Endothelial cell of umbilical vein (primary cell): ENCODE measurements around the gene UBE2E2.

Experiments
- EZH2 ChIP-seq: IDR thresholded peaks from 2 replicates; pipeline ENCODE4 v1.6.1; 2012; ENCODE audit warnings: borderline replicate concordance, low read depth, mild to moderate bottlenecking, moderate library complexity, low read length, inconsistent platforms; ENCODE audit not compliant: severe bottlenecking
- JUN ChIP-seq: IDR thresholded peaks from 2 replicates; pipeline ENCODE4 v1.6.1; 2011; ENCODE audit warnings: borderline replicate concordance, low read depth; ENCODE audit not compliant: insufficient read length, insufficient read depth
- POLR2AphosphoS5 ChIP-seq: IDR thresholded peaks from 2 replicates; pipeline ENCODE4 v1.6.1; 2012; ENCODE audit warnings: low read depth, mild to moderate bottlenecking, control low read depth, low read length, moderate library complexity; ENCODE audit not compliant: insufficient read depth
- TF ChIP-seq, protein P1 (sequence below), 2 donors: IDR thresholded peaks; 1 replicate in 1 of 2; 2 replicates in 1 of 2; pipeline ENCODE4 v1.5.1; 2011; ENCODE audit warnings: low read length in 2 of 2, mild to moderate bottlenecking in 2 of 2, moderate library complexity in 2 of 2, control low read depth in 1 of 2, inconsistent platforms in 1 of 2, low read depth in 1 of 2; ENCODE audit not compliant: insufficient read depth in 1 of 2; ENCODE audit errors: extremely low read depth in 1 of 2

GRCh38 chr3:23399221-23399620 lies 196.1 kb downstream of the UBE2E2 start:
- TF ChIP-seq, protein P1, sequence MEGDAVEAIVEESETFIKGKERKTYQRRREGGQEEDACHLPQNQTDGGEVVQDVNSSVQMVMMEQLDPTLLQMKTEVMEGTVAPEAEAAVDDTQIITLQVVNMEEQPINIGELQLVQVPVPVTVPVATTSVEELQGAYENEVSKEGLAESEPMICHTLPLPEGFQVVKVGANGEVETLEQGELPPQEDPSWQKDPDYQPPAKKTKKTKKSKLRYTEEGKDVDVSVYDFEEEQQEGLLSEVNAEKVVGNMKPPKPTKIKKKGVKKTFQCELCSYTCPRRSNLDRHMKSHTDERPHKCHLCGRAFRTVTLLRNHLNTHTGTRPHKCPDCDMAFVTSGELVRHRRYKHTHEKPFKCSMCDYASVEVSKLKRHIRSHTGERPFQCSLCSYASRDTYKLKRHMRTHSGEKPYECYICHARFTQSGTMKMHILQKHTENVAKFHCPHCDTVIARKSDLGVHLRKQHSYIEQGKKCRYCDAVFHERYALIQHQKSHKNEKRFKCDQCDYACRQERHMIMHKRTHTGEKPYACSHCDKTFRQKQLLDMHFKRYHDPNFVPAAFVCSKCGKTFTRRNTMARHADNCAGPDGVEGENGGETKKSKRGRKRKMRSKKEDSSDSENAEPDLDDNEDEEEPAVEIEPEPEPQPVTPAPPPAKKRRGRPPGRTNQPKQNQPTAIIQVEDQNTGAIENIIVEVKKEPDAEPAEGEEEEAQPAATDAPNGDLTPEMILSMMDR (IDR thresholded peaks at IDR 0.05; ENCODE audit: extremely low read depth in 1 of 2, insufficient read depth in 1 of 2, low read depth in 1 of 2, low read length in 2 of 2): no peak
- TF ChIP-seq JUN (no peak), EZH2 (no peak), POLR2AphosphoS5 (no peak)
